Prostate gland (tissue), 2 donors: ENCODE data around the gene FAM53B.

Experiments
- CTCF ChIP-seq, 4 experiments: fragments of 200-600 bp in 2 of 4; fragments of 450-650 bp in 2 of 4; sonication (generic) in 2 of 4; IDR thresholded peaks; 1 replicate in 3 of 4; 2 replicates in 1 of 4; pipeline ENCODE4 v1.5.1; 2016 to 2019; ENCODE audit warnings: antibody characterized with exemption in 4 of 4, mild to moderate bottlenecking in 2 of 4, moderate library complexity in 2 of 4
- POLR2AphosphoS5 ChIP-seq: sonication (generic); formaldehyde crosslinking; IDR thresholded peaks from one replicate; pipeline ENCODE4 v1.6.1; 2017; ENCODE audit warnings: antibody characterized with exemption

DNA sequence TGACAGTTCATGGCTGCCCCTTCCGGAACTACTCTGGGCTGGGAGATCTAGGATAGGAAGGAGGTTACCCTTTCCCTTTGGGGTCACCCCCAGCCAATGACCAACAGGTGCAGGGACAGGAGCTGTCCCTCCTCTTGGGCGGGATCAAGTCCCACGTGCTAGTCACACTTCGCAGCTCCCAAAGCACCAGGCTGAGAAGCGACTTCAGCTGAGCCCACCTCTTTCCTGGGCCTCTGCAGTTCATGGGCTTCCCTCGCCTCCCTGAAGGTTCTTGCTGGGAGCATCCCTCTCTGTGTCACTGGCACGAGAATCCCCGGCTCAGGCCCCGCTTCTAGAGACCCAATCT is 115.5 kb downstream of the FAM53B start:
- TF ChIP-seq CTCF (IDR thresholded peaks at IDR 0.05) = no peak
- no peak for TF ChIP-seq POLR2AphosphoS5
